Erythroblast (primary cell): Measurements from ENCODE around the gene SLC27A6.

Source experiments
- GATA1 ChIP-seq: IDR thresholded peaks from 2 replicates; pipeline ENCODE4 v1.6.1; 2011; ENCODE audit warnings: low read depth, mild to moderate bottlenecking, control low read depth, low read length, moderate library complexity
- POLR2A ChIP-seq: IDR thresholded peaks from 2 replicates; pipeline ENCODE4 v1.6.1; 2011; ENCODE audit warnings: mild to moderate bottlenecking, low read length

- no peak for TF ChIP-seq POLR2A
- no peak for TF ChIP-seq GATA1
These were observed 37.9 kb downstream of the SLC27A6 start for GRCh38 chr5:129003232-129003631.
